OCI-LY3 (cell line): ENCODE measurements around the gene VLDLR.

Experiments
- H2AFZ ChIP-seq: fragments of 200-600, 300-600 bp; shearing (Covaris generic); 2 replicates; pipeline ENCODE4 v1.6.0; 2014; ENCODE audit warnings: antibody characterized with exemption, low read depth, low read length
- H3K27ac ChIP-seq: fragments of 200-600, 300-600 bp; sonication (generic); 2 replicates; pipeline ENCODE4 v1.5.1; 2014; ENCODE audit warnings: mild to moderate bottlenecking, low read length, moderate library complexity, mixed read lengths
- H3K27me3 ChIP-seq: fragments of 200-600, 300-600 bp; sonication (generic); 2 replicates; pipeline ENCODE4 v1.6.1; 2014; ENCODE audit warnings: low read depth, low read length, mixed read lengths
- H3K36me3 ChIP-seq: fragments of 200-600, 300-600 bp; sonication (generic); replicated peaks from 2 replicates; pipeline ENCODE3; 2014; ENCODE audit warnings: low read depth, low read length, mixed read lengths
- H3K4me1 ChIP-seq: fragments of 300-600, 200-600 bp; sonication (generic); 2 replicates; pipeline ENCODE4 v1.6.1; 2014; ENCODE audit warnings: low read length, mixed read lengths
- H3K4me2 ChIP-seq: fragments of 200-600, 300-600 bp; sonication (generic); 2 replicates; pipeline ENCODE4 v1.6.1; 2014; ENCODE audit warnings: low read length, mixed read lengths
- H3K4me3 ChIP-seq: fragments of 300-600, 200-600 bp; sonication (generic); 2 replicates; pipeline ENCODE4 v1.5.1; 2014; ENCODE audit warnings: antibody characterized with exemption, mild to moderate bottlenecking, low read length, moderate library complexity
- H3K79me2 ChIP-seq: fragments of 300-600, 200-600 bp; shearing (Covaris generic); 2 replicates; pipeline ENCODE4 v1.6.1; 2014; ENCODE audit warnings: mild to moderate bottlenecking, low read length, mixed read lengths
- H3K9ac ChIP-seq: fragments of 300-600, 200-600 bp; shearing (Covaris generic); 2 replicates; pipeline ENCODE4 v1.6.0; 2014; ENCODE audit warnings: mild to moderate bottlenecking, low read length, moderate library complexity
- H3K9me3 ChIP-seq: fragments of 200-600, 300-600 bp; shearing (Covaris generic); 2 replicates; pipeline ENCODE4 v1.6.1; 2014; ENCODE audit warnings: low read length, mixed read lengths; ENCODE audit not compliant: insufficient read depth
- H4K20me1 ChIP-seq: fragments of 200-600, 300-600 bp; sonication (generic); 2 replicates; pipeline ENCODE4 v1.6.1; 2016; ENCODE audit warnings: low read length, mixed read lengths; ENCODE audit not compliant: insufficient read depth
- CTCF ChIP-seq: fragments of 200-600, 300-600 bp; sonication (generic); IDR thresholded peaks from 2 replicates; pipeline ENCODE4 v1.5.1; 2014; ENCODE audit warnings: antibody characterized with exemption, low read length, low read depth
- EZH2phosphoT487 ChIP-seq: fragments of 200-600 bp; shearing (Covaris generic); IDR thresholded peaks from 2 replicates; pipeline ENCODE4 v1.6.1; 2018; ENCODE audit warnings: antibody characterized with exemption, mixed run types, low read depth

Gene VLDLR

GRCh38 chr9:2630158-2630557 lies 8.6 kb downstream of the VLDLR start:
- Histone ChIP-seq H3K4me2 (no peak overlapping the region), H3K36me3 (no peaks in the 10 kb centered on the region), H3K27me3 (no peaks in the 10 kb centered on the region), H4K20me1 (no peaks in the 10 kb centered on the region), H2AFZ (no peak overlapping the region), H3K9ac (no peak overlapping the region), H3K4me3 (no peak overlapping the region), H3K27ac (no peak overlapping the region), H3K9me3 (no peaks in the 10 kb centered on the region), H3K79me2 (no peaks in the 10 kb centered on the region), H3K4me1 (no peaks in the 10 kb centered on the region)
- TF ChIP-seq EZH2phosphoT487, result no peak
- no peak for TF ChIP-seq CTCF

- no peak overlapping the region for H2AFZ ChIP-seq
- H3K9me3 ChIP-seq, result no peaks in the 10 kb centered on the region
- no peak overlapping the region for H3K27ac ChIP-seq
- no peaks in the 10 kb centered on the region for H4K20me1 ChIP-seq
- no peaks in the 10 kb centered on the region for H3K27me3 ChIP-seq
- no peaks in the 10 kb centered on the region for H3K36me3 ChIP-seq
- H3K4me1 ChIP-seq, result no peaks in the 10 kb centered on the region
- H3K4me2 ChIP-seq, result no peak overlapping the region
- H3K9ac ChIP-seq, result no peak overlapping the region
- H3K79me2 ChIP-seq, result no peaks in the 10 kb centered on the region
- no peak overlapping the region for H3K4me3 ChIP-seq
- TF ChIP-seq CTCF (no peak), EZH2phosphoT487 (no peak)
These were observed 9.7 kb downstream of the VLDLR start for GRCh38 chr9:2631263-2631662.

GRCh38 chr9:2634153-2634552 lies 12.6 kb downstream of the VLDLR start:
- no peaks in the 10 kb centered on the region for H4K20me1 ChIP-seq

GRCh38 chr9:2634818-2635217 lies 13.2 kb downstream of the VLDLR start:
- no peaks in the 10 kb centered on the region for H3K27me3 ChIP-seq
- no peak overlapping the region for H3K9ac ChIP-seq
- H3K4me1 ChIP-seq, result 0 out of 2 replicates have a peak, but pooled peaks cover 4% of the 10 kb centered on the region
- TF ChIP-seq CTCF, result no peak
- no peak for TF ChIP-seq EZH2phosphoT487
- no peaks in the 10 kb centered on the region for H3K9me3 ChIP-seq
- H3K36me3 ChIP-seq, result no peaks in the 10 kb centered on the region
- H3K4me3 ChIP-seq, result no peak overlapping the region
- H2AFZ ChIP-seq, result no peak overlapping the region
- no peak overlapping the region for H3K4me2 ChIP-seq
- no peak overlapping the region for H3K27ac ChIP-seq
- no peaks in the 10 kb centered on the region for H3K79me2 ChIP-seq
- H4K20me1 ChIP-seq, result no peaks in the 10 kb centered on the region

More at GRCh38 chr9:2634153-2634552, 12.6 kb downstream of the VLDLR start:
- H3K79me2 ChIP-seq, result no peaks in the 10 kb centered on the region
- H3K9ac ChIP-seq, result no peak overlapping the region
- no peaks in the 10 kb centered on the region for H3K27me3 ChIP-seq
- no peak overlapping the region for H3K4me3 ChIP-seq
- H3K9me3 ChIP-seq, result no peaks in the 10 kb centered on the region
- H3K4me1 ChIP-seq, result 0 out of 2 replicates have a peak, but pooled peaks cover 4% of the 10 kb centered on the region
- no peak overlapping the region for H3K27ac ChIP-seq
- H3K4me2 ChIP-seq, result no peak overlapping the region
- H2AFZ ChIP-seq, result no peak overlapping the region
- H3K36me3 ChIP-seq, result no peaks in the 10 kb centered on the region
- no peak for TF ChIP-seq EZH2phosphoT487
- TF ChIP-seq CTCF, result no peak
